ENCODE results near the gene FBXO7. TPM values are rescaled to one million over a fixed set of nuclear protein-coding genes. Genes with fewer than 3 reads are reported as not detected.
A peak's percentile ranks its signal among the peaks of the same experiment; 100 is the strongest.

FBXO7 gene
- total and polyA plus RNA-seq, 9 of the 15 experiments (the other 6 are each of a cell fraction or from before 2014, with no cell fraction given) = 34.0 to 162 (median 85.2) TPM

GRCh38 chr22:32531931-32532819 is 57.6 kb downstream of the FBXO7 start (continued):
- TF ChIP-seq MLLT1 (IDR thresholded peaks at IDR 0.05) (no peak), GABPB2 (CRISPR knock-in tag; conservative IDR thresholded peaks at IDR 0.05) (no peak), ZNF184 (CRISPR knock-in tag; IDR thresholded peaks at IDR 0.05) (no peak), NR1H2 (CRISPR knock-in tag; IDR thresholded peaks at IDR 0.05) (no peak), ZNF583 (CRISPR knock-in tag; IDR thresholded peaks at IDR 0.05) (peak; percentile 57; the same call in 1 of the 2 replicates), STAG1 (CRISPR knock-in tag; IDR thresholded peaks at IDR 0.05; ENCODE audit: borderline replicate concordance) (no peak), ATF6 (CRISPR knock-in tag; IDR thresholded peaks at IDR 0.05) (no peak), KLF1 (tag; IDR thresholded peaks at IDR 0.05) (no peak), MNT (conservative IDR thresholded peaks at IDR 0.05) (peak; percentile 74 to 84), MEF2D (tag; conservative IDR thresholded peaks at IDR 0.05; ENCODE audit: low read depth) (no peak), BCL6 (CRISPR knock-in tag; IDR thresholded peaks at IDR 0.05) (no peak), BDP1 (IDR thresholded peaks at IDR 0.05; ENCODE audit: insufficient read depth, insufficient read length) (no peak), BACH1 (tag; IDR thresholded peaks at IDR 0.05) (no peak), DMBX1 (CRISPR knock-in tag; IDR thresholded peaks at IDR 0.05; ENCODE audit: borderline replicate concordance) (peak; percentile 66), SMARCC2 (IDR thresholded peaks at IDR 0.05; ENCODE audit: low read depth) (no peak), NFE2L1 (tag; IDR thresholded peaks at IDR 0.05; ENCODE audit: borderline replicate concordance, low read depth) (no peak), PRMT5 (CRISPR knock-in tag; IDR thresholded peaks at IDR 0.05) (peak; percentile 79; the same call in 1 of the 2 replicates), ZNF75A (CRISPR knock-in tag; IDR thresholded peaks at IDR 0.05) (no peak)
- TF ChIP-seq, protein P1, sequence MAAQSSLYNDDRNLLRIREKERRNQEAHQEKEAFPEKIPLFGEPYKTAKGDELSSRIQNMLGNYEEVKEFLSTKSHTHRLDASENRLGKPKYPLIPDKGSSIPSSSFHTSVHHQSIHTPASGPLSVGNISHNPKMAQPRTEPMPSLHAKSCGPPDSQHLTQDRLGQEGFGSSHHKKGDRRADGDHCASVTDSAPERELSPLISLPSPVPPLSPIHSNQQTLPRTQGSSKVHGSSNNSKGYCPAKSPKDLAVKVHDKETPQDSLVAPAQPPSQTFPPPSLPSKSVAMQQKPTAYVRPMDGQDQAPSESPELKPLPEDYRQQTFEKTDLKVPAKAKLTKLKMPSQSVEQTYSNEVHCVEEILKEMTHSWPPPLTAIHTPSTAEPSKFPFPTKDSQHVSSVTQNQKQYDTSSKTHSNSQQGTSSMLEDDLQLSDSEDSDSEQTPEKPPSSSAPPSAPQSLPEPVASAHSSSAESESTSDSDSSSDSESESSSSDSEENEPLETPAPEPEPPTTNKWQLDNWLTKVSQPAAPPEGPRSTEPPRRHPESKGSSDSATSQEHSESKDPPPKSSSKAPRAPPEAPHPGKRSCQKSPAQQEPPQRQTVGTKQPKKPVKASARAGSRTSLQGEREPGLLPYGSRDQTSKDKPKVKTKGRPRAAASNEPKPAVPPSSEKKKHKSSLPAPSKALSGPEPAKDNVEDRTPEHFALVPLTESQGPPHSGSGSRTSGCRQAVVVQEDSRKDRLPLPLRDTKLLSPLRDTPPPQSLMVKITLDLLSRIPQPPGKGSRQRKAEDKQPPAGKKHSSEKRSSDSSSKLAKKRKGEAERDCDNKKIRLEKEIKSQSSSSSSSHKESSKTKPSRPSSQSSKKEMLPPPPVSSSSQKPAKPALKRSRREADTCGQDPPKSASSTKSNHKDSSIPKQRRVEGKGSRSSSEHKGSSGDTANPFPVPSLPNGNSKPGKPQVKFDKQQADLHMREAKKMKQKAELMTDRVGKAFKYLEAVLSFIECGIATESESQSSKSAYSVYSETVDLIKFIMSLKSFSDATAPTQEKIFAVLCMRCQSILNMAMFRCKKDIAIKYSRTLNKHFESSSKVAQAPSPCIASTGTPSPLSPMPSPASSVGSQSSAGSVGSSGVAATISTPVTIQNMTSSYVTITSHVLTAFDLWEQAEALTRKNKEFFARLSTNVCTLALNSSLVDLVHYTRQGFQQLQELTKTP (IDR thresholded peaks at IDR 0.05; ENCODE audit: low read depth in 1 of 2, partially characterized antibody in 2 of 2) = no peak
